ENCODE data around the gene SNRPA.
"Not testable (repeated sequence)": the region's sequence is repeated elsewhere in the genome, so short reads cannot be mapped to it uniquely, and the experiment has no call there.

SNRPA gene

DNA sequence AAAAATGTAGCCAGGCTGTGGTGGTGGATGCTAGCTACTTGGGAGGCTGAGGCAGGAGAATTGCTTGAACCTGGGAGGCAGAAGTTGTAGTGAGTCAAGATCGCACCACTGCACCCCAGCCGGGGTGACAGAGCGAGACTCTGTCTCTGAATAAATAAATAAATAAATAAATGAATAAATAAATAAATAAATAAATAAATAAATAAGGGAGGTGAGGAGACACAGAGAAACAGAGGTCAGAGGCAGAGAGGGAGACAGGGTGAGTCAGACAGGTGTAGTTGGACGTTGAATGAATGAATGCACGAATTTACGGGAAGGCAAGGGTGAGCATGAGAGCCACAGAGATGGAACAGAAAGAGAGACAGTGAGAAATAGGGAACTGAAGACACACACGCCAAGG, 30.1 kb downstream of the SNRPA start:
- Histone ChIP-seq H3K4me3 (ENCODE audit: low read length) (no peak overlapping the region), H3K4me1 (ENCODE audit: control insufficient read depth, insufficient read depth, low read length) (peaks cover 11% of the 10 kb centered on the region), H3K9ac (ENCODE audit: low read length) (no peak overlapping the region), H3K36me3 (ENCODE audit: control insufficient read depth, insufficient read depth, low read length, severe bottlenecking) (peaks cover 13% of the 10 kb centered on the region), H3K9me3 (ENCODE audit: control insufficient read depth, low read length) (no peaks in the 10 kb centered on the region), H3K27me3 (replicated peaks; ENCODE audit: control insufficient read depth, insufficient read depth, low read length) (no peaks in the 10 kb centered on the region)
- no peak for DNase-seq (ENCODE audit: low read depth)

DNA sequence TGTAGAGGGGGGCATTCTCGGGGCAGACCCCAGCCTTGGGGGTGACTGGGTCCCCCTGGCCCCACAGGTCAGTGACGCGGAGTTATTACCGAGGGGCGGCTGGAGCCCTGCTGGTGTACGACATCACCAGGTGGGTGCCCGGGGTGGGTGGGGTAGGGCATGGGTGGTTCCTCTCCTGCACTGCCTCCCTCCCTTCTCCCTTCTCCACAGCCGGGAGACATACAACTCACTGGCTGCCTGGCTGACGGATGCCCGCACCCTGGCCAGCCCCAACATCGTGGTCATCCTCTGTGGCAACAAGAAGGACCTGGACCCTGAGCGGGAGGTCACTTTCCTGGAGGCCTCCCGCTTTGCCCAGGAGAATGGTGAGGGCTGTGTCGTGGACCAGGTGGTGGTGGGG, 32.7 kb downstream of the SNRPA start:
- H3K4me3 ChIP-seq (ENCODE audit: low read length): no peak overlapping the region
- peaks cover 13% of the 10 kb centered on the region for H3K36me3 ChIP-seq (ENCODE audit: control insufficient read depth, insufficient read depth, low read length, severe bottlenecking)
- no peaks in the 10 kb centered on the region for H3K9me3 ChIP-seq (ENCODE audit: control insufficient read depth, low read length)
- H3K27me3 ChIP-seq (replicated peaks; ENCODE audit: control insufficient read depth, insufficient read depth, low read length): no peaks in the 10 kb centered on the region
- H3K4me1 ChIP-seq (ENCODE audit: control insufficient read depth, insufficient read depth, low read length): peaks cover 6% of the 10 kb centered on the region
- no peak overlapping the region for H3K9ac ChIP-seq (ENCODE audit: low read length)
- DNase-seq (ENCODE audit: low read depth): no peak

DNA sequence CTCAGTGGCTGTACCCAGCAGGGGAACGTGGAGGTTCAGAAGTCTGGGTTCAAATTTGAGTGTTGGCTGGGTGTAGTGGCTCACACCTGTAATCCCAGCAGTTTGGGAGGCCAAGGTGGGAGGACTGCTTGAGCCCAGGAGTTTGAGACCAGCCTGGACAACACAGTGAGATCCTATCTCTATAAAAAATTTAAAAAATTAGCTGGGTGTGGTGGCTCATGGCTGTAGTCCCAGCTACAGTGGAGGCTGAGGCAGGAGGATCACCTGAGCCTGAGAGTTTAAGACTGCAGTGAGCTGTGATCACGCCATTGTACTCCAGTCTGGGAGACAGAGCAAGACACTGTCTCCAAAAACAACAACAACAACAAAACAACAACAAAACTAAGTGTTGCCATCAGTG, 33.1 kb downstream of the SNRPA start:
- not testable (repeated sequence) for H3K9ac ChIP-seq (ENCODE audit: low read length); H3K4me3 ChIP-seq (ENCODE audit: low read length); H3K27me3 ChIP-seq (replicated peaks; ENCODE audit: control insufficient read depth, insufficient read depth, low read length); H3K4me1 ChIP-seq (ENCODE audit: control insufficient read depth, insufficient read depth, low read length); H3K9me3 ChIP-seq (ENCODE audit: control insufficient read depth, low read length); DNase-seq (ENCODE audit: low read depth)
- peaks cover 13% of the 10 kb centered on the region for H3K36me3 ChIP-seq (ENCODE audit: control insufficient read depth, insufficient read depth, low read length, severe bottlenecking)

DNA sequence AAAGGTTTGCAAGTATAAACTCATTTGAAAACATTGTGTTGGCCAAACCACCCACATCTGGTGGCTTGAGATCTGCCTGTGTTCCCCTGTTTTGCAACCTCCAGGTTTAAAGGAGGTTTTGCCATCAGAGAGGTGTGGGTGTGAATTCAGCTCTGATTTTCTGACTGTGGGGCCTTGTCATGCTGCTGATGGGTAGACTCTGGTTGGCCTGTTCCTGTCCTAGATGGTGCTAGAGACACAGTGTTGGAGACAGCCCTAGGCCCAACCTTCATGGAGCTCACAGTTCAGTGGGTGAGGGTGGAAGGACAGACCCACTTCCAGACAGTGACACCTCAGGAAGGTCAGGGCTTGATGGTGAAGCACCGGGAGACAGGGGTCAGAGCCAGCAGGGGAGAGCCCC, 34.5 kb downstream of the SNRPA start:
- Histone ChIP-seq H3K27me3 (replicated peaks; ENCODE audit: control insufficient read depth, insufficient read depth, low read length) (no peaks in the 10 kb centered on the region), H3K4me1 (ENCODE audit: control insufficient read depth, insufficient read depth, low read length) (no peaks in the 10 kb centered on the region), H3K4me3 (ENCODE audit: low read length) (no peak overlapping the region), H3K9me3 (ENCODE audit: control insufficient read depth, low read length) (no peaks in the 10 kb centered on the region), H3K36me3 (ENCODE audit: control insufficient read depth, insufficient read depth, low read length, severe bottlenecking) (peaks cover 16% of the 10 kb centered on the region), H3K9ac (ENCODE audit: low read length) (no peak overlapping the region)
- no peak for DNase-seq (ENCODE audit: low read depth)

DNA sequence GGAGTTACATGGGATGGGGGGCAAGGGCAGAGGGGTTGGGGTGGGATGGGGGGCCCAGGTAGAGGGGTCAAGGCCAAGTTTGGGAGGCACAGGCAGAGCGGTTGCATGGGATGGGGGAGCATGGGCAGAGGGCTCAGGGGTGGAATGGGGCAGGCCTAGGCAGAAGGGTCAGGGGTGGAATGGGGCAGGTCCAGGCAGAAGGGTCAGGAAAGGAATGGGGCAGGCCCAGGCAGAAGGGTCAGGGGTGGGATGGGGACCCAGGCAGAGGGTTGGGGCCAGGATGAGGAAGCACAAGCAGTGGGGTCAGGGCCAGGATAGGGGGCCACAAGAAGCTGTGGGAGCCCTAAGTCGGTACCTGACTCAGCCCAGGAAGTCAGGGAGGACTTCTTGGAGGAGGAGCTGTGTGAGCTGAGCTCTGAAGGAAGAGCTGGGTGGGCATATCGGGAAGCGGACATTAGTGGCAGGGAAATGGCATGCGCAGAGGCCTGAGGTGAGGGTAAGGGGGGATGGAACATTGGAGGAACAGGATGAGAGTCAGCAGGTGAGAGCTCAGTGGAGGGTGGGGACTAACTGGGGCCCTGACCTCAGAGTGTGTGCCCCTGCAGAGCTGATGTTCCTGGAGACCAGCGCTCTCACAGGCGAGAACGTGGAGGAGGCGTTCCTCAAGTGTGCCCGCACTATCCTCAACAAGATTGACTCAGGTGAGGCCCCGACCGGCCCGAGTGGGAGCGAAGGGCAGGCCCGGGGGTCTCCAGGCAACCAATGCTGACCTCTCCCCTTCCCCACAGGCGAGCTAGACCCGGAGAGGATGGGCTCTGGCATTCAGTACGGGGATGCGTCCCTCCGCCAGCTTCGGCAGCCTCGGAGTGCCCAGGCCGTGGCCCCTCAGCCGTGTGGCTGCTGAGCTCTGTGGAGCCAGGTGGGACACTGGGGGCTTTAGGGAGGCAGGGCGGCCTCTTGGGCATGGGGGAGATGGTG, 35.3 kb downstream of the SNRPA start:
- Histone ChIP-seq H3K36me3 (ENCODE audit: control insufficient read depth, insufficient read depth, low read length, severe bottlenecking) (peaks cover 16% of the 10 kb centered on the region), H3K4me1 (ENCODE audit: control insufficient read depth, insufficient read depth, low read length) (peaks cover 3% of the 10 kb centered on the region), H3K27me3 (replicated peaks; ENCODE audit: control insufficient read depth, insufficient read depth, low read length) (no peaks in the 10 kb centered on the region), H3K9ac (ENCODE audit: low read length) (no peak overlapping the region), H3K4me3 (ENCODE audit: low read length) (no peak overlapping the region), H3K9me3 (ENCODE audit: control insufficient read depth, low read length) (no peaks in the 10 kb centered on the region)
- no peak for DNase-seq (ENCODE audit: low read depth)

DNA sequence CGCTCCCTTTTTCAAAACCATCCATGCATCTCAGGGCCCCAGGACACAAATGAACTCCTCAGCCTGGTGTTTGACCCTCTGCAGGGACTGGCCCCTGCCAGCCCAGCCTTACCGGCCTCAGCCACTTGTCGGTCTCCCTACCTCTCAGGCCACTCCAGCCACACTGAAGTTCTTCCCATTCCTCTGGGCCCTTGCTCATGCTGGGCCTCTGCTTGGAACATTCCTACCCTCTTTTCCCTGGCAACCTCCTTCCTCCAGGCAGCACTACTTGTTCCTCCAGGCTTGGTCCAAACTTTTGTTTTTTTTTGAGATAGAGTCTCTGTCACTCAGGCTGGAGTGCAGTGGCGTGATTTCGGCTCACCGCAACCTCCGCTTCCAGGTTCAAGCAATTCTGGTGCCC, 40.3 kb downstream of the SNRPA start:
- H3K9ac ChIP-seq (ENCODE audit: low read length): peak overlapping the region; percentile 40
- no peak overlapping the region for H3K4me3 ChIP-seq (ENCODE audit: low read length)
- DNase-seq (ENCODE audit: low read depth): peak; percentile 40

DNA sequence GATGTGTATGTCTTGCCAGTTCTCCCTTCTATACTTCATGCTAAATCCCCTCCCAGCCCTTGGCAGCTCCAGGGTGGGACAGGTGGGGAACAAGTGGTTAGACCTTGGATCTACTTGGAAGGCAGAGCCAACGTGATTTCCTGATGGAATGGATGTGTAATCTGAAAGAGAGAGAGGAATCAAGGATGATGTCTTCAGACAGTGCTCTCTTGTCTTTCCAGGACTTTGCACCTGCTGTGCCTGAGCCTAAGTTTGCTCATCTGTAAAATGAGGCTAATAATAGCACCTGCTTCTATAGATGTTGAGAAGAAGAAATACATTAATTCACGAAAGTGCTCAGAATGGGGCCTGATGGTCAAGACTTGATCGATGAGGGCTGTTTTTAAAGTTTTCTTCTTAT, 41.0 kb downstream of the SNRPA start:
- H3K36me3 ChIP-seq (ENCODE audit: control insufficient read depth, insufficient read depth, low read length, severe bottlenecking): peaks cover 3% of the 10 kb centered on the region
- peak overlapping the region; percentile 51 for H3K9ac ChIP-seq (ENCODE audit: low read length)
- no peaks in the 10 kb centered on the region for H3K27me3 ChIP-seq (replicated peaks; ENCODE audit: control insufficient read depth, insufficient read depth, low read length)
- no peak for DNase-seq (ENCODE audit: low read depth)
- H3K4me3 ChIP-seq (ENCODE audit: low read length): peak overlapping the region; percentile 16
- peaks cover 17% of the 10 kb centered on the region for H3K4me1 ChIP-seq (ENCODE audit: control insufficient read depth, insufficient read depth, low read length)
- H3K9me3 ChIP-seq (ENCODE audit: control insufficient read depth, low read length): no peaks in the 10 kb centered on the region

More for the DNA sequence above, 40.3 kb downstream of the SNRPA start:
- H3K27me3 ChIP-seq (replicated peaks; ENCODE audit: control insufficient read depth, insufficient read depth, low read length): no peaks in the 10 kb centered on the region
- H3K36me3 ChIP-seq (ENCODE audit: control insufficient read depth, insufficient read depth, low read length, severe bottlenecking): peaks cover 3% of the 10 kb centered on the region
- H3K4me1 ChIP-seq (ENCODE audit: control insufficient read depth, insufficient read depth, low read length): peaks cover 17% of the 10 kb centered on the region
- no peaks in the 10 kb centered on the region for H3K9me3 ChIP-seq (ENCODE audit: control insufficient read depth, low read length)

DNA sequence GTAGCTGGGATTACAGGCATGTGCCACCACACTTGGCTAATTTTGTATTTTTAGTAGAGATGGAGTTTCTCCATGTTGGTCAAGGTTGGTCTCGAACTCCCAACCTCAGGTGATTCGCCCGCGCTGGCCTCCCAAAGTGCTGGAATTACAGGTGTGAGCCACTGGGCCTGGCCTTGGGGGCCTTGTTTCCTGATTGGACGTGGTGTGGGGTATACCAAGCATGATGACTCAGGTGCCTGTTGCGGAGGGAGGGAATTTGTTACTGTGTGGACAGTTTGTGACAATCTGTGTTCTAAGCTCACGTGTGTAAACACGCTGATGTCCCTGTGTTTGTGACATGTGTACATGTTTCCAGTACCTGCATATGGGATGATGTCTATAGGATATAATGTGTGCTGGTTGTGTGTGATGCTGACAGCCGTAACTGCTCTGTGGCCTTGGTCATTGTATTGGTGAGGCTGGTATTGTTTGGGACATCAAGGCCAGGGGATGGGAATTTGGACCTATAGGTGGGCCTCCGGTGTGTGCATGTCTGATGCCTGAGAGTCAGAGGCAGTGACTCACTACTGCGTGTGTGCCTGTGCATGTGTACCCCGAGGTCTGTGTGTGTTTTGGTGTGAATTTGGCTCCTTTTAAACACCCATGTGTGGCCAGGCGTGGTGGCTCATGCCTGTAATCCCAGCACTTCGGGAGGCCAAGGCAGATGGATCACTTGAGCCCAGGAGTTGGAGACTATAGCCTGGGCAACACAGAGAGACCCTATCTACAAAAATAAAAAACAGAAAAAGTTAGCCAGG, 46.4 kb downstream of the SNRPA start:
- H3K4me3 ChIP-seq (ENCODE audit: low read length): peak overlapping the region; percentile 80
- H3K9ac ChIP-seq (ENCODE audit: low read length): peak overlapping the region; percentile 82
- no peak for DNase-seq (ENCODE audit: low read depth)
- H3K9me3 ChIP-seq (ENCODE audit: control insufficient read depth, low read length): no peaks in the 10 kb centered on the region
- H3K36me3 ChIP-seq (ENCODE audit: control insufficient read depth, insufficient read depth, low read length, severe bottlenecking): peaks cover 14% of the 10 kb centered on the region
- H3K4me1 ChIP-seq (ENCODE audit: control insufficient read depth, insufficient read depth, low read length): peaks cover 35% of the 10 kb centered on the region
- H3K27me3 ChIP-seq (replicated peaks; ENCODE audit: control insufficient read depth, insufficient read depth, low read length): no peaks in the 10 kb centered on the region

DNA sequence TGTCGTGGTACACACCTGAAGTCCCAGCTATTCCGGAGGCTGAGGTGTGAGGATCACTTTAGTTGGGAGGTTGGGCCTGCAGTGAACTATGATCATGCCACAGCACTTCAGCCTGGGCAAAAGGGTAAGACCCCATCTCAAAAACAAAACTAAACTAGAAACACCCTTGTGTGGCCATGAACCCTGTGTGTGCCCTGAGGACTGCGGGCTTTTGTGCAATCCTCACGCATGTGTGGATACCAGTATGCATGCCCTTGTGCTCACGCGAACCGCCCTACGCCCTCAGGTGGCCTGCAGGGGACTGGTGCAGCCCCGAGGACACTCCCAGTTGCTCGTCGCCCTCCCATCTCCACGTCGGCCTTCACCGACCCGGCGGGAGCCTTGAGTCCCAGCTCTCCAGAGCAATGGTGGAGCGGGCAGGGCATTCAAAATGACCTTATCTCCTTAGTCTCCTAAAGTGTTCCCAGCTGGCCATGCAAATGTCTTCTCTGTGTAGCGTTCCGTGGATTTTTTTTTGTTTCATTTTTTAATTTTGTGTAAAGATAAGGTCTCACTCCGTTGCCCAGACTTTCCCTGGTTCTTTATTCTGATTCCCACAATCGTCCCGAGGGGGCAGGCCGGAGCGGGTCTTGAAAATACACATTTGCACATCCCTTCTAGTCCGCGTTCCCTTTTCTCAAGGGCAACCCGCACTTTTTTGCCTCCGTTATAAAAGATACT, 47.1 kb downstream of the SNRPA start:
- H3K9ac ChIP-seq (ENCODE audit: low read length): peak overlapping the region; percentile 82

DNA sequence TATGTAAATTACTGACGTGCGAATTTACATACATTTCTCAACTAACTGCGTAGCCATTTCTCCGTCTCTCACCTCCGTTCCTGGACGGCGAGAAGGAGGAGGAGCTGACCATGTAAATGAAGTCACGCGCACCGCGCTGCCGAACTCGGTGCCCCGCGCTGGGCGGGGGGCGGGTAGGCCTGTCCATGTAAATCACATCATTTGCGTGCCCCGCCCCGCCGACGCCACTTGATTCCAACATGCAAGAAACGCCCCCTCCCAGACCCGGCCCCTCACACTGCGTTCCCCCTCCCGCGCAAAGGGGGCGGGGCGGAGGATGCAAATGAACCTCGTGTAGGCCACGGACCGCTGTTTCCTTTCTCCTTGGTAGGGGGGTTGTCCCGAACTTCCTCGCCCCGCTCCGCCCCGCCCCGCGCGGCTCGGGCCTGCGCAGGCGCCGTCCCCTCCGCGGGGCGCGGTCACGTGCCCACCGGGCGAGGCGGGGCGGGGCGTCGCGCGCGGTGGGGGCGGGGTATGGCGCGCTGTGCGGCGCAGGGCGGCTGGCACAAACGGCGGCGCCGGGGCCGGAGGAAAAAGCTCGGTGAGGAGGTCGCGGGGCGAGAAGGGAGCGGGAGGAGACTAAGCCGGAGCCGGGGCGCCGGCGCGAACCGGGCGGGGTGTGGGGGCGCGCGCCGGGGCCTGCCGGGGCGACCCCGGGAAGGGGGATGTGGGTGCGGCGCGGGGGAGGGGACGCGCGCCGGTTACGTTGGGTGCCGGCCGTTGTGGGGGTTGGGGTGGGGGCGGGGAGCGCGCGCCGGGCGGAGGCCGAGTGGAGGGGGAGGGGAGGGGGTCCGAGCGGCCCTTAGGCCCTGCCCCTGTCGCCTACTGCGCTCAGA, 47.9 kb downstream of the SNRPA start, which contains the start of gene EGLN2:
EGLN2 (plus strand) TSS at position 509 of the 875 bp plus-strand sequence. CDS start 1,382 bp downstream, outside the sequence.
- Histone ChIP-seq H3K36me3 (ENCODE audit: control insufficient read depth, insufficient read depth, low read length, severe bottlenecking) (peaks cover 22% of the 10 kb centered on the region), H3K4me1 (ENCODE audit: control insufficient read depth, insufficient read depth, low read length) (peaks cover 42% of the 10 kb centered on the region), H3K4me3 (ENCODE audit: low read length) (peak within 1 kb of the TSS; percentile 96), H3K9ac (ENCODE audit: low read length) (peak within 1 kb of the TSS; percentile 94), H3K9me3 (ENCODE audit: control insufficient read depth, low read length) (no peaks in the 10 kb centered on the region), H3K27me3 (replicated peaks; ENCODE audit: control insufficient read depth, insufficient read depth, low read length) (no peaks in the 10 kb centered on the region)
- peak; percentile 100 for DNase-seq (ENCODE audit: low read depth)

More for the DNA sequence above, 47.1 kb downstream of the SNRPA start:
- Histone ChIP-seq H3K4me1 (ENCODE audit: control insufficient read depth, insufficient read depth, low read length) (peaks cover 35% of the 10 kb centered on the region), H3K9me3 (ENCODE audit: control insufficient read depth, low read length) (no peaks in the 10 kb centered on the region), H3K4me3 (ENCODE audit: low read length) (peak overlapping the region; percentile 80), H3K27me3 (replicated peaks; ENCODE audit: control insufficient read depth, insufficient read depth, low read length) (no peaks in the 10 kb centered on the region), H3K36me3 (ENCODE audit: control insufficient read depth, insufficient read depth, low read length, severe bottlenecking) (peaks cover 14% of the 10 kb centered on the region)
- DNase-seq (ENCODE audit: low read depth): peak; percentile 39

Measured in adipocyte (in vitro differentiated cells).